SK-N-SH (cell line): Measurements from ENCODE around the gene CD3E. TPM values are rescaled to one million over a fixed set of nuclear protein-coding genes. Genes with fewer than 3 reads are reported as not detected.

ENCODE experiments used
- CTCF ChIA-PET: fragments of 300-600, 350-600 bp; formaldehyde crosslinking; extraction: SDS; loops from one replicate; lab custom pipeline; 2021; lab: Yijun Ruan, JAX
- POLR2A ChIA-PET: fragments of 350-600 bp; sonication (Branson Sonifier 250); formaldehyde crosslinking; extraction: SDS; loops from one replicate; lab custom pipeline; 2020; ENCODE audit warnings: antibody characterized with exemption, inconsistent platforms; lab: Yijun Ruan, JAX
- DNase-seq: peaks from one replicate; pipeline ENCODE4 v3.0.0; 2012
- H2AFZ ChIP-seq: fragments of 200-600 bp; sonication (generic); 2 replicates; pipeline ENCODE4 v1.8.1; 2016; ENCODE audit warnings: antibody characterized with exemption, mild to moderate bottlenecking, low read depth
- H3F3A ChIP-seq: fragments of 200-600 bp; sonication (generic); replicated peaks from 2 replicates; pipeline ENCODE3; 2016; ENCODE audit warnings: antibody characterized with exemption, mild to moderate bottlenecking; ENCODE audit not compliant: insufficient read depth
- H3K27ac ChIP-seq, 2 experiments: fragments of 200-500 bp in 1 of 2; fragments of 200-600 bp in 1 of 2; sonication (Bioruptor generic) in 1 of 2; sonication (generic), shearing (Covaris generic) in 1 of 2; 2 replicates each; pipeline versions ENCODE4 v1.5.1 to v1.6.1; 2014 to 2016; ENCODE audit warnings: low read depth in 2 of 2, inconsistent platforms in 1 of 2, low read length in 1 of 2, mild to moderate bottlenecking in 1 of 2, mixed read lengths in 1 of 2
- H3K27me3 ChIP-seq: fragments of 200-600 bp; sonication (generic), shearing (Covaris generic); 2 replicates; pipeline ENCODE4 v1.6.1; 2016; ENCODE audit warnings: mixed run types; ENCODE audit not compliant: insufficient read depth
- H3K36me3 ChIP-seq, 2 experiments: fragments of 200-500 bp in 1 of 2; fragments of 200-600 bp in 1 of 2; sonication (Bioruptor generic) in 1 of 2; sonication (generic) in 1 of 2; replicated peaks in 1 of 2; 2 replicates each; pipeline versions ENCODE3 to v1.5.1; 2014 to 2016; ENCODE audit warnings: low read length in 1 of 2, mild to moderate bottlenecking in 1 of 2; ENCODE audit not compliant: insufficient read depth in 2 of 2, control insufficient read depth in 1 of 2
- H3K4me1 ChIP-seq, 2 experiments: fragments of 200-500 bp in 1 of 2; fragments of 200-600 bp in 1 of 2; sonication (Bioruptor generic) in 1 of 2; sonication (generic), shearing (Covaris generic) in 1 of 2; 2 replicates each; pipeline versions ENCODE4 v1.5.1 to v1.6.1; 2014 to 2016; ENCODE audit warnings: low read depth in 1 of 2, low read length in 1 of 2, mixed run types in 1 of 2; ENCODE audit not compliant: insufficient read depth in 2 of 2, control insufficient read depth in 1 of 2
- H3K4me2 ChIP-seq: fragments of 200-600 bp; sonication (generic), shearing (Covaris generic); 2 replicates; pipeline ENCODE4 v1.6.1; 2017; ENCODE audit warnings: mixed run types
- H3K4me3 ChIP-seq, 2 experiments: fragments of 200-500 bp in 1 of 2; fragments of 200-600 bp in 1 of 2; sonication (Bioruptor generic) in 1 of 2; sonication (generic), shearing (Covaris generic) in 1 of 2; 2 replicates each; pipeline versions ENCODE4 v1.5.1 to v1.8.1; 2014 to 2016; ENCODE audit warnings: low read depth in 2 of 2, inconsistent platforms in 1 of 2, low read length in 1 of 2, mild to moderate bottlenecking in 1 of 2, mixed read lengths in 1 of 2, moderate library complexity in 1 of 2
- H3K79me2 ChIP-seq: fragments of 200-600 bp; sonication (generic); 2 replicates; pipeline ENCODE4 v1.8.1; 2017; ENCODE audit warnings: mild to moderate bottlenecking; ENCODE audit not compliant: insufficient read depth
- H3K9ac ChIP-seq: fragments of 200-600 bp; sonication (generic); 2 replicates; pipeline ENCODE4 v1.6.1; 2017; ENCODE audit warnings: mixed run types
- H3K9me2 ChIP-seq: fragments of 200-600 bp; sonication (generic); 2 replicates; pipeline ENCODE4 v1.6.1; 2017; ENCODE audit warnings: mixed run types
- H3K9me3 ChIP-seq: fragments of 200-600 bp; sonication (generic); 2 replicates; pipeline ENCODE4 v1.6.1; 2017; ENCODE audit warnings: mixed run types, mild to moderate bottlenecking, moderate library complexity
- H4K20me1 ChIP-seq: fragments of 200-600 bp; sonication (generic); 2 replicates; pipeline ENCODE4 v1.6.1; 2017; ENCODE audit warnings: mild to moderate bottlenecking, mixed run types; ENCODE audit not compliant: insufficient read depth
- CTCF ChIP-seq: fragments of 200-600 bp; sonication (generic); IDR thresholded peaks from 2 replicates; pipeline ENCODE4 v1.6.1; 2017; ENCODE audit warnings: antibody characterized with exemption, mild to moderate bottlenecking, moderate library complexity
- ELF1 ChIP-seq: IDR thresholded peaks from 2 replicates; pipeline ENCODE4 v1.4.0; 2012
- FOXM1 ChIP-seq: IDR thresholded peaks from 2 replicates; pipeline ENCODE4 v1.4.0; 2012; ENCODE audit warnings: low read depth, mild to moderate bottlenecking
- NFIC ChIP-seq: IDR thresholded peaks from 2 replicates; pipeline ENCODE4 v1.4.0; 2012; ENCODE audit warnings: borderline replicate concordance
- NRF1 ChIP-seq: IDR thresholded peaks from 2 replicates; pipeline ENCODE4 v1.6.1; 2012; ENCODE audit warnings: low read depth, mild to moderate bottlenecking, low read length
- RXRA ChIP-seq: IDR thresholded peaks from 2 replicates; pipeline ENCODE4 v1.4.0; 2012; ENCODE audit warnings: low read depth, mild to moderate bottlenecking, borderline replicate concordance
- TAF1 ChIP-seq: IDR thresholded peaks from 2 replicates; pipeline ENCODE4 v1.6.1; 2012; ENCODE audit warnings: low read depth, mild to moderate bottlenecking, low read length, moderate library complexity, borderline replicate concordance
- TCF12 ChIP-seq: IDR thresholded peaks from 2 replicates; pipeline ENCODE4 v1.4.0; 2012
- TEAD4 ChIP-seq: IDR thresholded peaks from 2 replicates; pipeline ENCODE4 v1.4.0; 2012; ENCODE audit warnings: mild to moderate bottlenecking, borderline replicate concordance; ENCODE audit not compliant: insufficient read depth
- USF1 ChIP-seq: IDR thresholded peaks from 2 replicates; pipeline ENCODE4 v1.4.0; 2012; ENCODE audit warnings: low read depth, borderline replicate concordance
- WGBS: methylation state at CpG from one replicate; pipeline ENCODE4 v1.1.6; 2017; ENCODE audit warnings: low lambda C conversion rate; 5-methylcytosine and 5-hydroxymethylcytosine counted together
- polyA plus RNA-seq, 3 experiments: library from polyadenylated mRNA; depleted of rRNA; stranded (reverse); fragments of >200 nt; gene quantifications; 2 replicates each; pipeline ENCODE4 v1.2.3, GENCODE V29; 2012

Gene CD3E
- polyA plus RNA-seq, 1 of the 3 experiments (the other 2 are of a cell fraction), result not detected

- Histone ChIP-seq H3K4me2 (peak within 1 kb of the TSS; percentile 55; the same call in 1 of the 2 replicates), H3K79me2 (no peaks in the 10 kb centered on the region), H2AFZ (peak within 1 kb of the TSS; percentile 61), H3K9ac (no peak within 1 kb of the TSS), H4K20me1 (no peaks in the 10 kb centered on the region), H3K4me1 (no peaks in the 10 kb centered on the region), H3K36me3 (no peaks in the 10 kb centered on the region), H3K27ac (no peak within 1 kb of the TSS)
- no peak for DNase-seq
- WGBS, result 12% methylated on average over 19 of the region's 19 CpGs
- no peak for TF ChIP-seq RXRA
- TF ChIP-seq TCF12, result no peak
- no peak for TF ChIP-seq ELF1
- no peak for TF ChIP-seq NRF1
- no peak for TF ChIP-seq TEAD4
- TF ChIP-seq, all 33 proteins: peak for 0
- Histone ChIP-seq H3K9me2 (no peaks in the 10 kb centered on the region), H3K27me3 (peaks cover 28% of the 10 kb centered on the region; the same call in 1 of the 2 replicates), H3F3A (no peaks in the 10 kb centered on the region), H3K4me3 (peak within 1 kb of the TSS in 1 of 2 experiments; percentile 22; a peak in 1 of 4 replicates), H3K9me3 (no peaks in the 10 kb centered on the region)
- ChIA-PET POLR2A (no interaction called here), CTCF (interaction anchor here (1.4 kb wide), 1 partner anchor 41 kb away, joined by 3 read pairs; no protein-coding TSS in a partner anchor)
Observed at GRCh38 chr11:118263695-118264568, 40.6 kb upstream of the CD3E start, which contains the start of gene MPZL2. Gene MPZL2 (minus strand): TSS chr11:118264297. CDS start chr11:118264153, 144 bp downstream.

GRCh38 chr11:118264569-118265465 is 39.7 kb upstream of the CD3E start:
- H3K4me3 ChIP-seq, result no peak overlapping the region
- peaks cover 28% of the 10 kb centered on the region; the same call in 1 of the 2 replicates for H3K27me3 ChIP-seq
- H3K4me1 ChIP-seq, result no peaks in the 10 kb centered on the region
- no peaks in the 10 kb centered on the region for H4K20me1 ChIP-seq
- H3K9me2 ChIP-seq, result no peaks in the 10 kb centered on the region
- no peaks in the 10 kb centered on the region for H3K79me2 ChIP-seq
- no peaks in the 10 kb centered on the region for H3K36me3 ChIP-seq
- ChIA-PET POLR2A (no interaction called here), CTCF (interaction anchor here (0.6 to 1.1 kb wide), 2 partner anchors 13 to 93 kb away, joined by 3 read pairs; partner anchors contain the start of gene MPZL3)
- H3K9ac ChIP-seq, result no peak overlapping the region
- no peak for DNase-seq
- 7% methylated on average over 13 of the region's 13 CpGs for WGBS
- TF ChIP-seq TAF1, result no peak
- no peak for TF ChIP-seq FOXM1
- no peak for TF ChIP-seq USF1
- TF ChIP-seq NFIC, result no peak
- TF ChIP-seq ELF1, result no peak
- TF ChIP-seq CTCF, result no peak
- H2AFZ ChIP-seq, result peak overlapping the region; percentile 61
- no peaks in the 10 kb centered on the region for H3K9me3 ChIP-seq
- H3F3A ChIP-seq, result no peaks in the 10 kb centered on the region
- peak overlapping the region; percentile 55; the same call in 1 of the 2 replicates for H3K4me2 ChIP-seq
- H3K27ac ChIP-seq, result no peak overlapping the region
